Bronchial epithelial cell (primary cell): Measurements from ENCODE around the gene SLITRK1. TPM values are rescaled to one million over a fixed set of nuclear protein-coding genes. Genes with fewer than 3 reads are reported as not detected.

ENCODE experiments used
- DNase-seq: peaks from one replicate; pipeline ENCODE4 v3.0.0-alpha.2; 2010; ENCODE audit warnings: low read depth
- FAIRE-seq: peaks from 2 replicates; lab custom pipeline; 2011; peaks lifted over from hg19 to GRCh38; lab: Jason Lieb, UNC
- H3K27me3 ChIP-seq: 2 replicates; pipeline ENCODE4 v1.5.1; 2011; ENCODE audit warnings: low read length; ENCODE audit not compliant: control insufficient read depth, insufficient read depth
- H3K36me3 ChIP-seq: 2 replicates; pipeline ENCODE4 v1.5.1; 2011; ENCODE audit warnings: low read length; ENCODE audit not compliant: control insufficient read depth, insufficient read depth
- H3K4me3 ChIP-seq: 2 replicates; pipeline ENCODE4 v1.5.1; 2011; ENCODE audit warnings: mild to moderate bottlenecking, low read depth, low read length, control low read depth
- total RNA-seq: library from RNA; depleted of rRNA; stranded (reverse); fragments of >200 nt; gene quantifications from 2 replicates; pipeline ENCODE4 v1.2.1, GENCODE V29; 2014
- TF ChIP-seq, protein P1 (sequence below): IDR thresholded peaks from 2 replicates; pipeline ENCODE4 v1.5.1; 2011; ENCODE audit warnings: mild to moderate bottlenecking, moderate library complexity, low read length, control low read depth, inconsistent platforms; ENCODE audit not compliant: insufficient read depth, severe bottlenecking

SLITRK1 gene
- total RNA-seq, 1 donor from 2014 or later = not detected

GRCh38 chr13:83906240-83906820, 24.1 kb upstream of the SLITRK1 start:
- no peaks in the 10 kb centered on the region for H3K27me3 ChIP-seq
- H3K4me3 ChIP-seq = no peak overlapping the region
- FAIRE-seq = no peak
- no peaks in the 10 kb centered on the region for H3K36me3 ChIP-seq
- DNase-seq = no peak
- TF ChIP-seq, protein P1, sequence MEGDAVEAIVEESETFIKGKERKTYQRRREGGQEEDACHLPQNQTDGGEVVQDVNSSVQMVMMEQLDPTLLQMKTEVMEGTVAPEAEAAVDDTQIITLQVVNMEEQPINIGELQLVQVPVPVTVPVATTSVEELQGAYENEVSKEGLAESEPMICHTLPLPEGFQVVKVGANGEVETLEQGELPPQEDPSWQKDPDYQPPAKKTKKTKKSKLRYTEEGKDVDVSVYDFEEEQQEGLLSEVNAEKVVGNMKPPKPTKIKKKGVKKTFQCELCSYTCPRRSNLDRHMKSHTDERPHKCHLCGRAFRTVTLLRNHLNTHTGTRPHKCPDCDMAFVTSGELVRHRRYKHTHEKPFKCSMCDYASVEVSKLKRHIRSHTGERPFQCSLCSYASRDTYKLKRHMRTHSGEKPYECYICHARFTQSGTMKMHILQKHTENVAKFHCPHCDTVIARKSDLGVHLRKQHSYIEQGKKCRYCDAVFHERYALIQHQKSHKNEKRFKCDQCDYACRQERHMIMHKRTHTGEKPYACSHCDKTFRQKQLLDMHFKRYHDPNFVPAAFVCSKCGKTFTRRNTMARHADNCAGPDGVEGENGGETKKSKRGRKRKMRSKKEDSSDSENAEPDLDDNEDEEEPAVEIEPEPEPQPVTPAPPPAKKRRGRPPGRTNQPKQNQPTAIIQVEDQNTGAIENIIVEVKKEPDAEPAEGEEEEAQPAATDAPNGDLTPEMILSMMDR = no peak

DNA sequence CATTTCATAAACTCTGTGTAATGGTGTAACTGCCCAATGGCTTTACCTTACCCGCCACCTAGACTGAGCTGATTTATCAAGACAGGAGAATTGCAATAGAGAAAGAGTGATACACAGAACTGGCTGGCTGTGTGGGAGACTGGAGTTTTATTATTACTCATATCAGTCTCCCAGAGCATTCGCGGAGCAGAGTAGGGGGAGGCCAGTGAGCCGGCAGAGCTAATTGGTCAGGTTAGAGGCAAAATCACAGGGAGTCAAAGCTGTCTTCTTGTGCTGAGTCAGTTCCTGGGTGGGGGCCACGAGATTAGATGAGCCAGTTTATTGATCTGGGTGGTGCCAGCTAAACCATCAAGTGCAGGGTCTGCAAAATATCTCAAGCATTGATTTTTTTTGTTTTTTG, 23.4 kb upstream of the SLITRK1 start:
- FAIRE-seq (no peak), DNase-seq (no peak)
- TF ChIP-seq, protein P1 = no peak
- Histone ChIP-seq H3K36me3 (no peaks in the 10 kb centered on the region), H3K27me3 (no peaks in the 10 kb centered on the region), H3K4me3 (no peak overlapping the region)

DNA sequence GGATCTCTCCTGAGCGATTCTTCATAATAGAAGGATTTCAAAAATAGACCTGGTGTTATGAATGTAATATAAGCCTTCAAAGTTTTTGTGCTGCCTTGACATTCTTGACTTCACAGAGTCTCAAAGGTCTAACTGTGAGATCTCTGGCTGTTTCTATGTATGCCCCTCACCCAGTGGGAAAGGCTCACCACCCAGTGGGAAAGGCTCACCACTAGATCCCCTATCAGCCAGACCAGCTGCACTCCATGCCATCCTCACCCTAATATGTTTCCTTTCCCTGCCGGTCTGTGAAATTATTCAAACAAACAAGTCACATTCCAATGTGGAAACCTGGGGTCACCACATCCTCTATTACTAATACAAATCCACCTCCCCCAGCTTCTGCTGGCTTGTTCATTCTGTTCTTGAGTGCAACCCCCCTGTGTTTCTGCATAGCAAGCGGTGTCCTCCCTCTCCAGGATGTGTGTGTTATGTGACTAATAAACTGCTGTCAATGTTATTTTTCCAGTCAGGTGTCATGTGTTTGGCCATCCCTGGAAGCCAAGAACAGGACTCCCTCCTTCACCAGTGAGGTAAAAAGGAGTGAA, 13.8 kb upstream of the SLITRK1 start:
- H3K4me3 ChIP-seq = no peak overlapping the region
- no peaks in the 10 kb centered on the region for H3K36me3 ChIP-seq
- TF ChIP-seq, protein P1 = no peak
- no peaks in the 10 kb centered on the region for H3K27me3 ChIP-seq
- no peak for FAIRE-seq
- DNase-seq = peak; percentile 84

GRCh38 chr13:83890358-83890757, 8.1 kb upstream of the SLITRK1 start:
- TF ChIP-seq, protein P1 = no peak
- no peaks in the 10 kb centered on the region for H3K36me3 ChIP-seq
- FAIRE-seq = no peak
- DNase-seq = no peak
- no peaks in the 10 kb centered on the region for H3K27me3 ChIP-seq
- no peak overlapping the region for H3K4me3 ChIP-seq

DNA sequence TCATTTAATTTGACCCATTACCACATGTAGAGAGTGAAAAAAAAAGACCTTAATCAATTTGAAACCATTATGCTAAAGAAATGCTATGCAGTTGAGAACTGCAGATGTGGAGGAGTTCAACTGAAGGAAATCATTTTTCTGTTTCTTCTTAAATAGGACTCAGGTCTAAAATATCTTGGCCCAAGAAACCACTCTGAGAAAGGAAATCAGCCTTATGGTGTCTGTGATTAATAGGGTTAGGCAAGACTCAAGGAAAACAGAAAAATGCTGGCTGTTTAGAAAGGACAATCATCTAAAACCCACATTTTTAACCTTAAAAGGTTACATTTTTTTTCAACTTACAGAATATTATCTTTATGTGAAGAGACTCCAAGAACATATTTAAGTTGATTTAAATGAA, 1.9 kb upstream of the SLITRK1 start:
- H3K27me3 ChIP-seq = peaks cover 27% of the 10 kb centered on the region
- H3K36me3 ChIP-seq = no peaks in the 10 kb centered on the region
- FAIRE-seq (no peak), DNase-seq (no peak)
- no peak overlapping the region for H3K4me3 ChIP-seq
- TF ChIP-seq, protein P1 = no peak

DNA sequence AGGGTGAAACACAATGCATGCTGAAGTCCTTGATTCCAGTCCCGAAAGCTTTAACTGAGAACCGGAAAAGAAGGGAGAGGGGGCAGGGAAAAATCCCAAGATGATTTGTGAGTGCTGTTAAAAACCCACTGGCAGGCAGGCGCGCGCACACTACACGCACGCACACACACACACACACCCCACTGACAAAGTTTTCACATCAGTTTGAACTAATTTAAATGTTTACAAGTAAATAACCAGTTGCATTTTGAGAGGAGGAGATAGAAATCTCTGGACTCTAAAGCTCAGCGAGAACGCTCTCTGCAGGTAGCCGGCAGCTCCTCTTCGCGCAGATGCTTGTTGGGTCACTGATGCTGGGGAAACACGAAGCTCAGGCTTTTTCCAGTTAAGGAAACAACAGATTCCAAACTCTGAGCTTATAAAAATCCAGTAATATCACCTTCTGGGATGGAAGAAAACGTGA, 818 bp upstream of the SLITRK1 start:
- Histone ChIP-seq H3K4me3 (no peak overlapping the region), H3K36me3 (no peaks in the 10 kb centered on the region), H3K27me3 (peaks cover 32% of the 10 kb centered on the region)
- FAIRE-seq (no peak), DNase-seq (no peak)
- TF ChIP-seq, protein P1 = no peak
